H9 (cell line): ENCODE measurements around the gene PRX. TPM values are rescaled to one million over a fixed set of nuclear protein-coding genes. Genes with fewer than 3 reads are reported as not detected.

Experiments
- DNase-seq: peaks from one replicate; pipeline ENCODE4 v3.0.0-alpha.2; 2017
- H2AFZ ChIP-seq: one replicate; pipeline ENCODE4 v1.6.1; 2013; ENCODE audit warnings: mild to moderate bottlenecking, low read length, control low read depth, moderate library complexity
- H2AK5ac ChIP-seq: 2 replicates; pipeline ENCODE4 v1.6.1; 2013; ENCODE audit warnings: low read length, control low read depth, mixed read lengths; ENCODE audit not compliant: insufficient read length
- H2BK120ac ChIP-seq: one replicate; pipeline ENCODE4 v1.6.1; 2013; ENCODE audit warnings: low read depth, mild to moderate bottlenecking, low read length, control low read depth, inconsistent platforms; ENCODE audit not compliant: poor library complexity, severe bottlenecking
- H2BK12ac ChIP-seq: 2 replicates; pipeline ENCODE4 v1.6.1; 2013; ENCODE audit warnings: low read length, control low read depth, mixed read lengths, low read depth; ENCODE audit not compliant: insufficient read length
- H2BK15ac ChIP-seq: 2 replicates; pipeline ENCODE4 v1.6.1; 2013; ENCODE audit warnings: low read depth, low read length, control low read depth
- H2BK20ac ChIP-seq: one replicate; pipeline ENCODE4 v1.6.1; 2013; ENCODE audit warnings: low read depth, mild to moderate bottlenecking, low read length, control low read depth, inconsistent platforms; ENCODE audit not compliant: poor library complexity, severe bottlenecking
- H2BK5ac ChIP-seq: 2 replicates; pipeline ENCODE4 v1.6.1; 2013; ENCODE audit warnings: low read length, control low read depth, mixed read lengths; ENCODE audit not compliant: insufficient read length
- H3K14ac ChIP-seq: 2 replicates; pipeline ENCODE4 v1.6.1; 2013; ENCODE audit warnings: low read length, control low read depth; ENCODE audit not compliant: insufficient read depth
- H3K18ac ChIP-seq: 2 replicates; pipeline ENCODE4 v1.6.1; 2013; ENCODE audit warnings: low read depth, mild to moderate bottlenecking, mixed read lengths, low read length, control low read depth; ENCODE audit not compliant: insufficient read length
- H3K23ac ChIP-seq: 2 replicates; pipeline ENCODE4 v1.6.1; 2013; ENCODE audit warnings: low read length, control low read depth, mixed read lengths, low read depth; ENCODE audit not compliant: insufficient read length
- H3K23me2 ChIP-seq: 2 replicates; pipeline ENCODE4 v1.6.1; 2013; ENCODE audit warnings: low read depth, mild to moderate bottlenecking, mixed read lengths, low read length, control low read depth; ENCODE audit not compliant: insufficient read length, poor library complexity, severe bottlenecking
- H3K27ac ChIP-seq: 2 replicates; pipeline ENCODE4 v1.5.1; 2013; ENCODE audit warnings: low read length, control low read depth, mixed read lengths, low read depth; ENCODE audit not compliant: insufficient read length
- H3K27me3 ChIP-seq: 2 replicates; pipeline ENCODE4 v1.6.1; 2013; ENCODE audit warnings: low read length, control low read depth, inconsistent platforms; ENCODE audit not compliant: insufficient read depth
- H3K4ac ChIP-seq: 2 replicates; pipeline ENCODE4 v1.6.1; 2013; ENCODE audit warnings: low read depth, mild to moderate bottlenecking, control low read depth, inconsistent platforms, low read length, moderate library complexity
- H3K4me1 ChIP-seq: 2 replicates; pipeline ENCODE4 v1.6.1; 2013; ENCODE audit warnings: low read length, control low read depth, inconsistent platforms; ENCODE audit not compliant: insufficient read depth
- H3K4me2 ChIP-seq: 2 replicates; pipeline ENCODE4 v1.6.1; 2013; ENCODE audit warnings: low read length, control low read depth, mixed read lengths; ENCODE audit not compliant: insufficient read length, insufficient read depth
- H3K56ac ChIP-seq: 2 replicates; pipeline ENCODE4 v1.6.1; 2013; ENCODE audit warnings: low read depth, mild to moderate bottlenecking, mixed read lengths, low read length, control low read depth; ENCODE audit not compliant: insufficient read length
- H3K79me1 ChIP-seq: 2 replicates; pipeline ENCODE4 v1.6.1; 2013; ENCODE audit warnings: low read depth, mild to moderate bottlenecking, moderate library complexity, low read length, control low read depth, inconsistent platforms; ENCODE audit not compliant: insufficient read depth, poor library complexity, severe bottlenecking
- H3K79me2 ChIP-seq: 2 replicates; pipeline ENCODE4 v1.6.1; 2013; ENCODE audit warnings: low read length, control low read depth, inconsistent platforms; ENCODE audit not compliant: insufficient read depth
- H3K9ac ChIP-seq: 2 replicates; pipeline ENCODE4 v1.6.1; 2013; ENCODE audit warnings: low read length, control low read depth, mixed read lengths; ENCODE audit not compliant: insufficient read length; ENCODE audit errors: extremely low read depth
- H3K9me3 ChIP-seq: one replicate; pipeline ENCODE4 v1.6.1; 2013; ENCODE audit warnings: low read depth, low read length, inconsistent platforms; ENCODE audit not compliant: control insufficient read depth
- H3T11ph ChIP-seq: one replicate; pipeline ENCODE4 v1.6.1; 2013; ENCODE audit warnings: mild to moderate bottlenecking, low read length, control low read depth, inconsistent platforms
- H4K20me1 ChIP-seq: one replicate; pipeline ENCODE4 v1.6.1; 2013; ENCODE audit not compliant: control insufficient read depth, insufficient read length, insufficient read depth
- H4K5ac ChIP-seq: 2 replicates; pipeline ENCODE4 v1.6.1; 2013; ENCODE audit warnings: low read depth, mild to moderate bottlenecking, mixed read lengths, low read length, control low read depth; ENCODE audit not compliant: insufficient read length
- H4K8ac ChIP-seq: replicated peaks from 2 replicates; pipeline ENCODE4 v1.6.1; 2013; ENCODE audit warnings: low read length, control low read depth, mixed read lengths, low read depth; ENCODE audit not compliant: insufficient read length
- H4K91ac ChIP-seq: 2 replicates; pipeline ENCODE4 v1.6.1; 2013; ENCODE audit warnings: low read depth, mild to moderate bottlenecking, moderate library complexity, mixed read lengths, low read length, control low read depth; ENCODE audit not compliant: insufficient read length
- H3K27ac Mint-ChIP-seq, 3 experiments: 2 replicates in 2 of 3; 3 replicates in 1 of 3; pipeline ENCODE4 v1.8.0; 2020 to 2021; ENCODE audit warnings: mixed read lengths in 3 of 3, mild to moderate bottlenecking in 1 of 3, moderate library complexity in 1 of 3
- H3K27me3 Mint-ChIP-seq: 2 replicates; pipeline ENCODE4 v1.8.0; 2021; ENCODE audit warnings: low read depth, mild to moderate bottlenecking, moderate library complexity, mixed read lengths
- H3K36me3 Mint-ChIP-seq, 3 experiments: 2 replicates in 2 of 3; 3 replicates in 1 of 3; pipeline ENCODE4 v1.8.0; 2020 to 2021; ENCODE audit warnings: low read depth in 3 of 3, mixed read lengths in 3 of 3; ENCODE audit not compliant: insufficient read depth in 1 of 3
- H3K4me1 Mint-ChIP-seq, 2 experiments: 2 replicates each; pipeline ENCODE4 v1.8.0; 2020; ENCODE audit warnings: mixed read lengths in 2 of 2
- H3K4me3 Mint-ChIP-seq, 2 experiments: 2 replicates in 1 of 2; 3 replicates in 1 of 2; pipeline ENCODE4 v1.8.0; 2020 to 2021; ENCODE audit warnings: mild to moderate bottlenecking in 2 of 2, mixed read lengths in 2 of 2, moderate library complexity in 1 of 2
- H3K9me3 Mint-ChIP-seq, 2 experiments: 2 replicates in 1 of 2; 3 replicates in 1 of 2; pipeline ENCODE4 v1.8.0; 2020; ENCODE audit warnings: mild to moderate bottlenecking in 2 of 2, mixed read lengths in 2 of 2, moderate library complexity in 1 of 2
- CTCF ChIP-seq: fragments of 200-600 bp; sonication (generic); conservative IDR thresholded peaks from 3 replicates; pipeline ENCODE4 v1.8.0; 2021; ENCODE audit warnings: antibody characterized with exemption, mild to moderate bottlenecking
- WGBS: extraction: QIAGEN DNeasy Blood & Tissue Kit; methylation state at CpG from one replicate; pipeline ENCODE4 v1.1.7; 2013; ENCODE audit warnings: missing lambda C conversion rate, low lambda C conversion rate, mixed read lengths; ENCODE audit not compliant: insufficient read length; ENCODE audit errors: extremely low coverage; 5-methylcytosine and 5-hydroxymethylcytosine counted together
- total RNA-seq: library from RNA; stranded (reverse); gene quantifications from 2 replicates; pipeline ENCODE4 v1.2.1, GENCODE V29; 2021

Gene PRX
- total RNA-seq, 1 experiment from 2014 or later, result 4.0 TPM

GRCh38 chr19:40374084-40374483, 39.1 kb downstream of the PRX start:
- no peak overlapping the region for H4K5ac ChIP-seq
- H3K4me2 ChIP-seq, result no peak overlapping the region
- H3T11ph ChIP-seq, result no peak overlapping the region
- H3K18ac ChIP-seq, result no peak overlapping the region
- H2BK12ac ChIP-seq, result no peak overlapping the region
- H3K27ac ChIP-seq, result no peak overlapping the region
- H2BK15ac ChIP-seq, result no peak overlapping the region
- no peaks in the 10 kb centered on the region for H3K23me2 ChIP-seq
- no peaks in the 10 kb centered on the region for H3K79me2 ChIP-seq
- DNase-seq, result no peak
- H2AFZ ChIP-seq, result no peak overlapping the region
- Mint-ChIP-seq H3K36me3 (peaks cover 21 to 71% (median 59%) of the 10 kb centered on the region in 3 experiments), H3K27me3 (no peaks in the 10 kb centered on the region), H3K4me1 (peaks cover 0 to 2% of the 10 kb centered on the region in 2 experiments; a peak in 1 of 4 replicates), H3K9me3 (no peaks in the 10 kb centered on the region), H3K4me3 (no peak overlapping the region), H3K27ac (no peak overlapping the region; a peak in 2 of 7 replicates)
- H3K4ac ChIP-seq, result no peak overlapping the region
- no peak overlapping the region for H4K8ac ChIP-seq
- no peak overlapping the region for H2AK5ac ChIP-seq
- H2BK5ac ChIP-seq, result no peak overlapping the region
- H3K79me1 ChIP-seq, result no peaks in the 10 kb centered on the region
- WGBS, result no CpG with 5 or more reads among the region's 7 CpGs
- no peaks in the 10 kb centered on the region for H3K4me1 ChIP-seq
- no peaks in the 10 kb centered on the region for H4K20me1 ChIP-seq
- no peak for TF ChIP-seq CTCF
- no peaks in the 10 kb centered on the region for H3K27me3 ChIP-seq
- H3K23ac ChIP-seq, result no peak overlapping the region
- H3K9me3 ChIP-seq, result no peaks in the 10 kb centered on the region
- no peak overlapping the region for H3K14ac ChIP-seq
- no peak overlapping the region for H2BK20ac ChIP-seq
- no peak overlapping the region for H3K9ac ChIP-seq
- no peak overlapping the region for H2BK120ac ChIP-seq
- H4K91ac ChIP-seq, result no peak overlapping the region
- no peak overlapping the region for H3K56ac ChIP-seq
